Lower lobe of right lung (tissue), 2 donors: ENCODE measurements around the gene PTPRM. TPM values are rescaled to one million over a fixed set of nuclear protein-coding genes. Genes with fewer than 3 reads are reported as not detected.

Experiments
- ATAC-seq, 2 donors: fragments of 200-7000 bp; cut with Tn5 transposase; one replicate each; pipeline ENCODE4 v1.9.1; 2020 to 2022; ENCODE audit warnings: mild to moderate bottlenecking in 2 of 2, moderate library complexity in 2 of 2
- DNase-seq: peaks from one replicate; pipeline ENCODE4 v3.0.0-alpha.2; 2020
- H3K27ac ChIP-seq: fragments of 200-600 bp; one replicate; pipeline ENCODE4 v1.8.0; 2022
- H3K27me3 ChIP-seq: fragments of 200-600 bp; one replicate; pipeline ENCODE4 v1.8.0; 2022; ENCODE audit warnings: low read depth
- H3K36me3 ChIP-seq: fragments of 200-600 bp; one replicate; pipeline ENCODE4 v1.8.0; 2022; ENCODE audit warnings: mild to moderate bottlenecking
- H3K4me1 ChIP-seq: fragments of 200-600 bp; one replicate; pipeline ENCODE4 v1.8.0; 2022
- H3K4me3 ChIP-seq: fragments of 200-600 bp; one replicate; pipeline ENCODE4 v1.8.0; 2022; ENCODE audit warnings: mild to moderate bottlenecking
- H3K9me3 ChIP-seq: fragments of 200-600 bp; one replicate; pipeline ENCODE4 v1.8.0; 2022
- intact Hi-C: fragments of 100-400 bp; cut with DNase I; formaldehyde crosslinking; loops from one replicate; pipeline ENCODE4 v1.11.0; 2022
- total RNA-seq: library from RNA; stranded (reverse); fragmentation: NEBNext Ultra II Directional; extraction: Animal tissue kit (Norgen Biotek cat#: 25700); gene quantifications from one replicate; pipeline ENCODE4 v1.2.1, GENCODE V29; 2021
- TF ChIP-seq, protein P1 (sequence below): fragments of 200-600 bp; IDR thresholded peaks from one replicate; pipeline ENCODE4 v1.8.0; 2022; ENCODE audit warnings: antibody characterized with exemption, mild to moderate bottlenecking
- donor health status: DM: no; HTN: yes; CAD: no; lungs with severe emphysema.

PTPRM gene
- total RNA-seq, 1 donor from 2014 or later: 85.2 TPM

DNA sequence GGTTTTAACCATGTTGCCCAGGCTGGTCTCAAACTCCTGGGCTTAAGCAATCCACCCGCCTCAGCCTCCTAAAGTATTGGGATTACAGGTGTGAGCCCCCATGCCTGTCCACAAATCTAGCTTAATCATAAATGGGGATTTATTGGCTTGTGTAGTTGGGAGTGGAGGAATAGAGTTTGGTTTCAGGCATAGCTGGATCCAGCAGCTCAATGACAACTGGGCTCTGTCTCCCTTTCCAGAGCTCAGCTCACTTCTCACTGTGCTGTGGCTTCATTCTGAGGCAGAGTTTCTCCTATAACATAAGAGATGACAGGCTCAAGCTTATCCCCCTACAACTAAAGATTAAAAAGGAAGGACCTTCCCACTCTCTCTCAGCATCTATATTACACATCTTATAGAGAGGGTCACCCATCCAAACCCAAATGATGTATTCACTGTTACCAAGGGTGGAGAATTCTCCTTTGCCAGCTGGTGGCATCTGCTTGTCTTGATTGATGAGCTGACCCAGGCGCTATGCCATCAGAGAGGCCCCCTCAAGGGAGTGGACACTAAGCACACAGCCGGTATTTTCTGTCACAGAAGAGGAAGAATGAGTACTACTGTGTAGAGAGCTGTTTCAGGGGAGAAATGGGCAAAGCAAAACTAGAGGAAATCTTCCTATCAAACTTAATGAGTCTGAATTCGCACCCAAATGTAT lies 280.4 kb downstream of the PTPRM start:
- intact Hi-C loops: no loop called here
- TF ChIP-seq, protein P1, sequence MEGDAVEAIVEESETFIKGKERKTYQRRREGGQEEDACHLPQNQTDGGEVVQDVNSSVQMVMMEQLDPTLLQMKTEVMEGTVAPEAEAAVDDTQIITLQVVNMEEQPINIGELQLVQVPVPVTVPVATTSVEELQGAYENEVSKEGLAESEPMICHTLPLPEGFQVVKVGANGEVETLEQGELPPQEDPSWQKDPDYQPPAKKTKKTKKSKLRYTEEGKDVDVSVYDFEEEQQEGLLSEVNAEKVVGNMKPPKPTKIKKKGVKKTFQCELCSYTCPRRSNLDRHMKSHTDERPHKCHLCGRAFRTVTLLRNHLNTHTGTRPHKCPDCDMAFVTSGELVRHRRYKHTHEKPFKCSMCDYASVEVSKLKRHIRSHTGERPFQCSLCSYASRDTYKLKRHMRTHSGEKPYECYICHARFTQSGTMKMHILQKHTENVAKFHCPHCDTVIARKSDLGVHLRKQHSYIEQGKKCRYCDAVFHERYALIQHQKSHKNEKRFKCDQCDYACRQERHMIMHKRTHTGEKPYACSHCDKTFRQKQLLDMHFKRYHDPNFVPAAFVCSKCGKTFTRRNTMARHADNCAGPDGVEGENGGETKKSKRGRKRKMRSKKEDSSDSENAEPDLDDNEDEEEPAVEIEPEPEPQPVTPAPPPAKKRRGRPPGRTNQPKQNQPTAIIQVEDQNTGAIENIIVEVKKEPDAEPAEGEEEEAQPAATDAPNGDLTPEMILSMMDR: no peak

DNA sequence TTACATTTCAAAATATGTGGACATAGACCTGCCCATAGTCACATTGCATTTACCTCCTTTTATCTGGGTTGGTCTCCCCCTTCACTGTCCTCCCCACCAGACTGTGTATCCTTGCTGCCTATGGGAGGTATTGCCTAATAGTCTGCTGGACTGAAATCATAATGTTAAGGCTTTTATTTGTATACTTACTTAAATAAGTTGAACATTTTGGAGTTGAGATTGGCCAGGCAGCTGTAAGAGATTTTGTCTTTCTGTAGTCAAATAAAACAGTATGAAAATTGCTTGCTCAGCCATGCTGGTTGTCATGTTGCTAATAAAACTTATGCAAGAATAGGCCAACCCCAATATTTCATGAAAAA lies 280.9 kb downstream of the PTPRM start:
- Histone ChIP-seq H3K4me3 (no peak overlapping the region), H3K27me3 (no peaks in the 10 kb centered on the region), H3K36me3 (no peaks in the 10 kb centered on the region), H3K9me3 (peaks cover 12% of the 10 kb centered on the region), H3K27ac (no peak overlapping the region), H3K4me1 (no peaks in the 10 kb centered on the region)
- DNase-seq (no peak), ATAC-seq (peak in 1 of 2 donors; percentile 28)
- TF ChIP-seq, protein P1: no peak
- intact Hi-C loops: no loop called here

More for the DNA sequence above, 280.4 kb downstream of the PTPRM start:
- Histone ChIP-seq H3K4me1 (no peaks in the 10 kb centered on the region), H3K36me3 (no peaks in the 10 kb centered on the region), H3K27ac (no peak overlapping the region), H3K9me3 (peaks cover 12% of the 10 kb centered on the region), H3K4me3 (no peak overlapping the region), H3K27me3 (no peaks in the 10 kb centered on the region)
- DNase-seq (no peak), ATAC-seq (peak in 1 of 2 donors; percentile 9)

DNA sequence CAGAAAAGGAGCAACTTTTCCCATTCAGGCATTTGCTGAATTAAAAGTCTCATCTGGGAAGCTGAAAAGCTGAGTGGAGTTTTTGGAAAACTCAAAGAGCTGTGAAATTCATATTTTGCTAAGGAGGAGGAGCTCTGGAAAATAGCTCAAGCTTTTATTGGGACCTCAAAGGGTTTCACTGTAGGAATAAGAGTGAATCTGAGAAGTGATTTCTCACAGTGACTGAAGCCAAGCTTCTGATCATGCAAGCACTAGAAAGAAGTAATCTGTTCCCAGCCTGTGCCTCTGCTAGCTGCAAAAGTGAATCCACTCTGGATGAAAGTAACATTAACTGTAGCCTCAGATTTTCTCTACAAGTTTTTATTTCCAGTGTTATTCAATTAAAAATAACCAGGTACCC lies 283.3 kb downstream of the PTPRM start:
- Histone ChIP-seq H3K27ac (no peak overlapping the region), H3K36me3 (no peaks in the 10 kb centered on the region), H3K27me3 (no peaks in the 10 kb centered on the region), H3K4me1 (peaks cover 4% of the 10 kb centered on the region), H3K9me3 (no peaks in the 10 kb centered on the region), H3K4me3 (no peak overlapping the region)
- DNase-seq: no peak
- no peak for ATAC-seq
- TF ChIP-seq, protein P1: no peak
- intact Hi-C loops: no loop called here

DNA sequence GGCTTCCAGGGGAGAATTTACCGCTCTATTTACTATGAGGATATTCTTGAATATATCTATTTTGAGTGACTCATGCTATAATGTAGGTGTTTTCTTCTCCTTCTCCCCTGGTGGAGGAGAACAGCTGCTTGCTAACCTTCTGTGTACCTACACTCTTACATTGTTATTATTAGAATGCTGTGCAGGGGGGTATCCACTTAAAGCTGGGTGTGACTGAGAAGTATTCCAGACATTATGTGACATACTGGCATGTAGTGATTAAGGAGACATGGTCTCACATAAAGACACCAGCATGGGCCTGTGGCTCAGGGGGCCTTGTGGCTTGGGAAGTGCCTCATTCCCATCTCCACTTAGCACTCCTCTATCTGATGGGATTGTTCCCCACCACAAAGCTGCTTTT lies 287.9 kb downstream of the PTPRM start:
- no peaks in the 10 kb centered on the region for H3K9me3 ChIP-seq
- intact Hi-C loops: no loop called here
- H3K27me3 ChIP-seq: no peaks in the 10 kb centered on the region
- peak overlapping the region; percentile 32 for H3K27ac ChIP-seq
- TF ChIP-seq, protein P1: no peak
- DNase-seq (no peak), ATAC-seq (peak; percentile 78 to 85)
- no peak overlapping the region for H3K4me3 ChIP-seq
- no peaks in the 10 kb centered on the region for H3K36me3 ChIP-seq
- H3K4me1 ChIP-seq: peaks cover 15% of the 10 kb centered on the region

DNA sequence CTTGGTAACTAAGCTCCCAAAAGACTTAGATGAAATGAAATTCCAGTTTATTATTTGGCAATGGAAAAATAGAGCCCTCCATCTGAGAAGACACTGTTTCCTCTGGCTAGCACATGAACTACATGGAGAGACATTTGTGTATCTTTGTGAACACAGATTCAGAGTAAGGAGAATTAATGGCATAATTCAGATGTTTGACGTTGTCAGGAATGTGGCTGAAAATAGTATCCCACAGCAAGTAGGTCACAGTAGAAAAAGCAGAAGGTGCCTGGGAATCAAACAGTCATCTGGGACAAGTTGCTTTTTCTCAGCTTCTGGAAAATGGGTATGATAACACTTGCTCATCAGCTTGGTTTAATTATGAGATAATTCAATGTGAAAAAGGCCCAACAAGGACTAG lies 288.6 kb downstream of the PTPRM start:
- peak overlapping the region; percentile 32 for H3K27ac ChIP-seq
- intact Hi-C loops: no loop called here
- peaks cover 15% of the 10 kb centered on the region for H3K4me1 ChIP-seq
- no peaks in the 10 kb centered on the region for H3K27me3 ChIP-seq
- H3K9me3 ChIP-seq: no peaks in the 10 kb centered on the region
- H3K36me3 ChIP-seq: no peaks in the 10 kb centered on the region
- no peak for DNase-seq
- ATAC-seq: no peak
- TF ChIP-seq, protein P1: no peak
- no peak overlapping the region for H3K4me3 ChIP-seq
